Suprapubic skin (tissue), 4 donors: ENCODE results near the gene PLIN1. TPM values are rescaled to one million over a fixed set of nuclear protein-coding genes. Genes with fewer than 3 reads are reported as not detected.

Experiments used
- DNase-seq, 2 donors: peaks; one replicate each; pipeline ENCODE4 v3.0.0-alpha.2; 2019; ENCODE audit warnings: low spot score in 2 of 2
- H3K27ac ChIP-seq: fragments of 200-600 bp; sonication (generic); one replicate; pipeline ENCODE4 v1.5.1; 2019
- H3K27me3 ChIP-seq: fragments of 200-600 bp; sonication (generic); one replicate; pipeline ENCODE4 v1.5.1; 2019
- H3K36me3 ChIP-seq: fragments of 200-600 bp; sonication (generic); one replicate; pipeline ENCODE4 v1.5.1; 2019
- H3K4me1 ChIP-seq: fragments of 200-600 bp; sonication (generic); one replicate; pipeline ENCODE4 v1.5.1; 2019
- H3K4me3 ChIP-seq: fragments of 200-600 bp; sonication (generic); one replicate; pipeline ENCODE4 v1.5.1; 2019; ENCODE audit warnings: mild to moderate bottlenecking
- H3K9me3 ChIP-seq: fragments of 200-600 bp; sonication (generic); one replicate; pipeline ENCODE4 v1.5.1; 2019
- CTCF ChIP-seq, 2 donors: fragments of 200-600 bp in 1 of 2; fragments of 450-650 bp in 1 of 2; sonication (generic) in 1 of 2; IDR thresholded peaks; one replicate each; pipeline ENCODE4 v1.5.1; 2016 to 2019; ENCODE audit warnings: antibody characterized with exemption in 2 of 2, mild to moderate bottlenecking in 1 of 2, moderate library complexity in 1 of 2
- EP300 ChIP-seq: sonication (generic); formaldehyde crosslinking; IDR thresholded peaks from one replicate; pipeline ENCODE4 v1.6.1; 2017; ENCODE audit warnings: antibody characterized with exemption
- POLR2A ChIP-seq, 2 donors: fragments of 450-650 bp; IDR thresholded peaks; one replicate each; pipeline ENCODE4 v1.6.1; 2017; ENCODE audit warnings: antibody characterized with exemption in 2 of 2, mild to moderate bottlenecking in 2 of 2, moderate library complexity in 2 of 2
- POLR2AphosphoS5 ChIP-seq, 3 donors: sonication (generic); formaldehyde crosslinking; IDR thresholded peaks; one replicate each; pipeline ENCODE4 v1.6.1; 2017; ENCODE audit warnings: antibody characterized with exemption in 3 of 3
- WGBS: methylation state at CpG from one replicate; pipeline ENCODE4 v1.1.5; 2018; 5-methylcytosine and 5-hydroxymethylcytosine counted together
- total RNA-seq, 4 donors: library from RNA; depleted of rRNA; stranded (reverse); fragments of >200 nt; gene quantifications; one replicate each; pipeline ENCODE4 v1.1.0, GENCODE V29; 2016

The PLIN1 gene
- total RNA-seq, 4 donors from 2014 or later, result 17.7 to 52.4 (median 35.9) TPM

GRCh38 chr15:89707577-89707976, 28.4 kb upstream of the PLIN1 start:
- H3K4me1 ChIP-seq, result no peaks in the 10 kb centered on the region
- DNase-seq, result no peak
- TF ChIP-seq EP300 (no peak), CTCF (IDR thresholded peaks at IDR 0.05) (no peak), POLR2AphosphoS5 (IDR thresholded peaks at IDR 0.05) (no peak), POLR2A (IDR thresholded peaks at IDR 0.05) (no peak)
- H3K36me3 ChIP-seq, result no peaks in the 10 kb centered on the region
- no peak overlapping the region for H3K27ac ChIP-seq
- H3K4me3 ChIP-seq, result no peak overlapping the region
- H3K27me3 ChIP-seq, result no peaks in the 10 kb centered on the region
- no peaks in the 10 kb centered on the region for H3K9me3 ChIP-seq
- whole genome bisulfite sequencing, result 76% methylated on average over 1 of the region's 1 CpG

- H3K9me3 ChIP-seq, result no peaks in the 10 kb centered on the region
- no peak for TF ChIP-seq POLR2AphosphoS5 (IDR thresholded peaks at IDR 0.05)
- TF ChIP-seq CTCF (IDR thresholded peaks at IDR 0.05), result no peak
- TF ChIP-seq EP300, result no peak
- no peak for TF ChIP-seq POLR2A (IDR thresholded peaks at IDR 0.05)
- no peaks in the 10 kb centered on the region for H3K36me3 ChIP-seq
Measured at GRCh38 chr15:89704411-89704810, 25.2 kb upstream of the PLIN1 start.

GRCh38 chr15:89695198-89695597, 16.0 kb upstream of the PLIN1 start:
- no peaks in the 10 kb centered on the region for H3K9me3 ChIP-seq
- H3K27ac ChIP-seq, result no peak overlapping the region
- H3K4me3 ChIP-seq, result no peak overlapping the region
- no peaks in the 10 kb centered on the region for H3K27me3 ChIP-seq
- DNase-seq, result no peak
- H3K36me3 ChIP-seq, result no peaks in the 10 kb centered on the region
- WGBS, result 82% methylated on average over 1 of the region's 1 CpG
- peaks cover 6% of the 10 kb centered on the region for H3K4me1 ChIP-seq
- TF ChIP-seq POLR2A (IDR thresholded peaks at IDR 0.05), result no peak
- TF ChIP-seq CTCF (IDR thresholded peaks at IDR 0.05), result no peak
- TF ChIP-seq POLR2AphosphoS5 (IDR thresholded peaks at IDR 0.05), result no peak
- TF ChIP-seq EP300, result no peak

More at GRCh38 chr15:89704411-89704810, 25.2 kb upstream of the PLIN1 start:
- Histone ChIP-seq H3K27me3 (peaks cover 5% of the 10 kb centered on the region), H3K27ac (no peak overlapping the region), H3K4me3 (no peak overlapping the region), H3K4me1 (no peaks in the 10 kb centered on the region)
- no peak for DNase-seq

GRCh38 chr15:89693696-89694095, 14.5 kb upstream of the PLIN1 start:
- Histone ChIP-seq H3K9me3 (no peaks in the 10 kb centered on the region), H3K4me3 (no peak overlapping the region)
- WGBS, result 73% methylated on average over 1 of the region's 1 CpG

GRCh38 chr15:89693091-89693490, 13.9 kb upstream of the PLIN1 start:
- Histone ChIP-seq H3K36me3 (no peaks in the 10 kb centered on the region), H3K4me1 (peaks cover 18% of the 10 kb centered on the region), H3K4me3 (no peak overlapping the region), H3K27ac (no peak overlapping the region), H3K27me3 (no peaks in the 10 kb centered on the region), H3K9me3 (no peaks in the 10 kb centered on the region)
- TF ChIP-seq CTCF (IDR thresholded peaks at IDR 0.05) (no peak), EP300 (no peak), POLR2AphosphoS5 (IDR thresholded peaks at IDR 0.05) (no peak), POLR2A (IDR thresholded peaks at IDR 0.05) (no peak)
- 68% methylated on average over 2 of the region's 2 CpGs for WGBS
- DNase-seq, result no peak

More at GRCh38 chr15:89693696-89694095, 14.5 kb upstream of the PLIN1 start:
- H3K4me1 ChIP-seq, result peaks cover 18% of the 10 kb centered on the region
- no peak for TF ChIP-seq EP300
- TF ChIP-seq POLR2AphosphoS5 (IDR thresholded peaks at IDR 0.05), result no peak
- TF ChIP-seq POLR2A (IDR thresholded peaks at IDR 0.05), result no peak
- TF ChIP-seq CTCF (IDR thresholded peaks at IDR 0.05), result no peak
- no peaks in the 10 kb centered on the region for H3K36me3 ChIP-seq
- no peaks in the 10 kb centered on the region for H3K27me3 ChIP-seq
- no peak for DNase-seq
- H3K27ac ChIP-seq, result no peak overlapping the region
